ENCODE data around the gene RANGRF. TPM values are rescaled to one million over a fixed set of nuclear protein-coding genes. Genes with fewer than 3 reads are reported as not detected.

RANGRF gene
- total RNA-seq, 1 donor from 2014 or later: 27.2 TPM

Other genes starting within 250 kb of the RANGRF start
- gene ALOX15B, start 249.6 kb upstream of the RANGRF start, total RNA-seq: not detected in 2 replicates
- gene ALOX12B, start 201.0 kb upstream of the RANGRF start, total RNA-seq: not detected in 2 replicates
- not detected in 2 replicates for gene ALOXE3, start 170.2 kb upstream of the RANGRF start, total RNA-seq
- not detected in 2 replicates for gene HES7, start 164.6 kb upstream of the RANGRF start, total RNA-seq
- gene PER1, start 136.3 kb upstream of the RANGRF start, total RNA-seq: 12.5 and 23.7 TPM in 2 replicates
- gene VAMP2, start 125.7 kb upstream of the RANGRF start, total RNA-seq: 10.6 and 13.2 TPM in 2 replicates
- 24.9 and 25.5 TPM in 2 replicates for gene TMEM107, start 112.3 kb upstream of the RANGRF start, total RNA-seq
- 12.4 and 14.3 TPM in 2 replicates for gene BORCS6, start 98.5 kb upstream of the RANGRF start, total RNA-seq
- gene AURKB, start 78.1 kb upstream of the RANGRF start, total RNA-seq: 9.3 and 24.8 TPM in 2 replicates
- gene CTC1, start 40.6 kb upstream of the RANGRF start, total RNA-seq: 10.5 and 23.4 TPM in 2 replicates
- gene PFAS, start 39.4 kb upstream of the RANGRF start, total RNA-seq: 18.7 and 34.3 TPM in 2 replicates
- 2.3 and 2.5 TPM in 2 replicates for gene SLC25A35, start 6.7 kb downstream of the RANGRF start, total RNA-seq
- gene ARHGEF15, start 21.6 kb downstream of the RANGRF start, total RNA-seq: 57.3 and 152 TPM in 2 replicates
- not detected in 2 replicates for gene ODF4, start 51.2 kb downstream of the RANGRF start, total RNA-seq
- 2,562 and 3,740 TPM in 2 replicates for gene RPL26, start 94.5 kb downstream of the RANGRF start, total RNA-seq
- gene RNF222, start 109.2 kb downstream of the RANGRF start, total RNA-seq: not detected in 2 replicates
- gene NDEL1, start 147.2 kb downstream of the RANGRF start, total RNA-seq: 44.6 and 64.2 TPM in 2 replicates